Measurements from ENCODE around the gene MGAT5.

GRCh38 chr2:134362740-134363139 is 108.9 kb downstream of the MGAT5 start:
- no peak for TF ChIP-seq EP300 (IDR thresholded peaks at IDR 0.05)
- no peak for TF ChIP-seq CTCF (IDR thresholded peaks at IDR 0.05)
